Upper lobe of left lung (tissue), 6 donors: ENCODE data around the gene POC1B. TPM values are rescaled to one million over a fixed set of nuclear protein-coding genes. Genes with fewer than 3 reads are reported as not detected.

Experiments
- ATAC-seq, 2 donors: fragments of 200-7000 bp; cut with Tn5 transposase; one replicate each; pipeline ENCODE4 v1.9.1; 2022; ENCODE audit warnings: mild to moderate bottlenecking in 2 of 2, moderate library complexity in 2 of 2; ENCODE audit not compliant: low FRiP score in 2 of 2
- DNase-seq, 2 donors: peaks; one replicate each; pipeline ENCODE4 v3.0.0-alpha.2; 2019 to 2020
- H3K27ac ChIP-seq, 4 donors: fragments of 200-600 bp; sonication (generic); one replicate each; pipeline ENCODE4 v1.5.1; 2016 to 2019
- H3K27me3 ChIP-seq, 4 donors: fragments of 200-600 bp; sonication (generic); one replicate each; pipeline ENCODE4 v1.5.1; 2017 to 2019
- H3K36me3 ChIP-seq, 4 donors: fragments of 200-600 bp; sonication (generic); one replicate each; pipeline ENCODE4 v1.5.1; 2016 to 2019
- H3K4me1 ChIP-seq, 4 donors: fragments of 200-600 bp; sonication (generic); one replicate each; pipeline ENCODE4 v1.5.1; 2018 to 2019
- H3K4me3 ChIP-seq, 4 donors: fragments of 200-600 bp; sonication (generic); one replicate each; pipeline ENCODE4 v1.5.1; 2017 to 2019; ENCODE audit warnings: mild to moderate bottlenecking in 2 of 4, moderate library complexity in 1 of 4
- H3K9me3 ChIP-seq, 4 donors: fragments of 200-600 bp; sonication (generic); one replicate each; pipeline ENCODE4 v1.5.1; 2018 to 2019
- EP300 ChIP-seq, 4 donors: sonication (generic); formaldehyde crosslinking; IDR thresholded peaks; one replicate each; pipeline ENCODE4 v1.5.1; 2017; ENCODE audit warnings: antibody characterized with exemption in 4 of 4, control low read depth in 2 of 4
- POLR2A ChIP-seq, 4 donors: fragments of 450-650 bp; IDR thresholded peaks; one replicate each; pipeline ENCODE4 v1.5.1; 2016 to 2017; ENCODE audit warnings: antibody characterized with exemption in 4 of 4, mild to moderate bottlenecking in 2 of 4
- POLR2AphosphoS5 ChIP-seq, 2 donors: sonication (generic); formaldehyde crosslinking; IDR thresholded peaks; one replicate each; pipeline ENCODE4 v1.5.1; 2017; ENCODE audit warnings: antibody characterized with exemption in 2 of 2
- WGBS, 2 donors: methylation state at CpG; one replicate each; pipeline ENCODE4 v1.1.5; 2017 to 2018; 5-methylcytosine and 5-hydroxymethylcytosine counted together
- total RNA-seq, 6 donors: library from RNA; depleted of rRNA in 4 of 6; stranded (reverse); fragments of >200 nt in 4 of 6; gene quantifications; one replicate each; pipeline versions ENCODE4 v1.1.0 to v1.2.1, GENCODE V29; 2016 to 2021
- TF ChIP-seq, protein P1 (sequence below), 6 experiments: fragments of 450-650 bp in 4 of 6; fragments of 200-600 bp in 2 of 6; sonication (generic) in 2 of 6; IDR thresholded peaks; one replicate each; pipeline ENCODE4 v1.5.1; 2016 to 2019; ENCODE audit warnings: antibody characterized with exemption in 6 of 6
- donor health status: DM: no; HTN: no; CAD: no; lungs with moderate emphysema.
- donor health status: DM: no; HTN: yes; CAD: no; lungs with severe emphysema.

Gene POC1B
- total RNA-seq, 6 donors from 2014 or later: 13.9 to 34.4 (median 21.0) TPM

DNA sequence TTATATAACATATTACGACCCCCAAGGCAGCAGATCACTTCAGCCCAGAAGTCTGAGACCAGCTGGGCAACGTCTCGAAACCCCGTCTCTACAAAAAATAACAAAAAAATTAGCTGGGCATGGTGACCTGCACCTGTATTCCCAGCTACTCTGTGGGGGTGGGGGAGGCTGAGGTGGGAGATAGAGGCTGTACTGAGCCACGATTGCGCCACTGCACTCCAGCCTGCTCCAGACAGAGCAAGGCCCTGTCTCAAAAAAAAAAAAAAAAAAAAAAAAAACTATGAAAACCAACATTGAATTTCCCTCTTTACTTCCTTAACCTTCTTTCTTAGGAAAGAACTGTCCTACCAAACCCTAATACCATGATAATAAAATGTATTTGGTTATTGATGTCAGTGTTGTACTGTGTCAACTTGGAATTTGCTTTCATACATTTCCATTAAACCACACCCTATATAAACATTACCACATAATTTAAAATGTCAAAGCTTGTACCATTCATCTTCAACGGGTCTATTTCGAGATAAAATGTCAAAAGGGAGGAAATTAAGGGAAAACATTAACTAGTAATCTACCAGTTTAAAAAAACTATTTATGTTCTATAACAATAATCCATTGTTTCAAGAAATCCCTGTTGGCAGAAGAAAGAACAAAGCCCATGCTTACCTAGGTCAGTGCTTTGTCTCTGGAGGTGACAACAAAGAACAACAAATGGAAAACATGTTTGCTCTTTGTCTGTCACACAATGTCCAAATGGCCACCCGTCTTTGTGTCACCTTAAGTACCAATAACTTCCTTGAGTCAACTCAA lies 18.6 kb downstream of the POC1B start:
- ATAC-seq: no peak
- H3K27me3 ChIP-seq: no peaks in the 10 kb centered on the region

DNA sequence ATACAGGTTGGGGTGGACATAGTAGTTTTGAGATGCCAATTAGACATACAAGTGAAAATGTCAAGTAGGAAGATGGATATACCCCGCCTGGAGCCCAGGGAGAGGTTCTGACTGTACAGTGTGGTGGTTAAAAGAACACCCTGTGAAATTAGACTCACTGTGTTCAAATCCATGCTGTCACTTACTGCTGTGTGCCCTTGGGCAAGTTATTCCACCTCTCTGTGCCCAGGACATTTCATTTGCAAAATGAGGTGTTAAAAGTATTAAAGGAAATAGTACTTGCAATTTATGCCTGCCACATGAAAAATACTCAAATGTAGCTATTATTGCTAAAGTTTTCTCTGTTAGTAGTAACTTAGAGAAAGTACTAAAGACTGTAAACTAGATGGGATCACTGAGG lies 19.8 kb downstream of the POC1B start:
- no peak for TF ChIP-seq EP300 (IDR thresholded peaks at IDR 0.05)
- TF ChIP-seq, protein P1, sequence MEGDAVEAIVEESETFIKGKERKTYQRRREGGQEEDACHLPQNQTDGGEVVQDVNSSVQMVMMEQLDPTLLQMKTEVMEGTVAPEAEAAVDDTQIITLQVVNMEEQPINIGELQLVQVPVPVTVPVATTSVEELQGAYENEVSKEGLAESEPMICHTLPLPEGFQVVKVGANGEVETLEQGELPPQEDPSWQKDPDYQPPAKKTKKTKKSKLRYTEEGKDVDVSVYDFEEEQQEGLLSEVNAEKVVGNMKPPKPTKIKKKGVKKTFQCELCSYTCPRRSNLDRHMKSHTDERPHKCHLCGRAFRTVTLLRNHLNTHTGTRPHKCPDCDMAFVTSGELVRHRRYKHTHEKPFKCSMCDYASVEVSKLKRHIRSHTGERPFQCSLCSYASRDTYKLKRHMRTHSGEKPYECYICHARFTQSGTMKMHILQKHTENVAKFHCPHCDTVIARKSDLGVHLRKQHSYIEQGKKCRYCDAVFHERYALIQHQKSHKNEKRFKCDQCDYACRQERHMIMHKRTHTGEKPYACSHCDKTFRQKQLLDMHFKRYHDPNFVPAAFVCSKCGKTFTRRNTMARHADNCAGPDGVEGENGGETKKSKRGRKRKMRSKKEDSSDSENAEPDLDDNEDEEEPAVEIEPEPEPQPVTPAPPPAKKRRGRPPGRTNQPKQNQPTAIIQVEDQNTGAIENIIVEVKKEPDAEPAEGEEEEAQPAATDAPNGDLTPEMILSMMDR (IDR thresholded peaks at IDR 0.05): no peak
- no peak for TF ChIP-seq POLR2A (IDR thresholded peaks at IDR 0.05)
- TF ChIP-seq POLR2AphosphoS5 (IDR thresholded peaks at IDR 0.05): no peak
- no peak for ATAC-seq
- H3K4me3 ChIP-seq: no peak overlapping the region
- H3K27ac ChIP-seq: no peak overlapping the region
- 48 to 100% methylated on average over 1 of the region's 1 CpG for WGBS, 2 donors
- H3K4me1 ChIP-seq: peaks cover 0 to 4% (median 2%) of the 10 kb centered on the region in 4 donors
- H3K27me3 ChIP-seq: no peaks in the 10 kb centered on the region
- DNase-seq: no peak
- H3K9me3 ChIP-seq: no peaks in the 10 kb centered on the region
- no peaks in the 10 kb centered on the region for H3K36me3 ChIP-seq

More for the DNA sequence above, 18.6 kb downstream of the POC1B start:
- 63 to 70% methylated on average over 9 of the region's 9 CpGs for WGBS, 2 donors
- no peaks in the 10 kb centered on the region for H3K36me3 ChIP-seq
- peaks cover 0 to 4% (median 2%) of the 10 kb centered on the region in 4 donors for H3K4me1 ChIP-seq
- no peak overlapping the region for H3K27ac ChIP-seq
- H3K9me3 ChIP-seq: no peaks in the 10 kb centered on the region
- no peak overlapping the region for H3K4me3 ChIP-seq
- TF ChIP-seq POLR2AphosphoS5 (IDR thresholded peaks at IDR 0.05) (no peak), POLR2A (IDR thresholded peaks at IDR 0.05) (no peak), EP300 (IDR thresholded peaks at IDR 0.05) (no peak)
- TF ChIP-seq, protein P1 (IDR thresholded peaks at IDR 0.05): no peak
- DNase-seq: no peak

DNA sequence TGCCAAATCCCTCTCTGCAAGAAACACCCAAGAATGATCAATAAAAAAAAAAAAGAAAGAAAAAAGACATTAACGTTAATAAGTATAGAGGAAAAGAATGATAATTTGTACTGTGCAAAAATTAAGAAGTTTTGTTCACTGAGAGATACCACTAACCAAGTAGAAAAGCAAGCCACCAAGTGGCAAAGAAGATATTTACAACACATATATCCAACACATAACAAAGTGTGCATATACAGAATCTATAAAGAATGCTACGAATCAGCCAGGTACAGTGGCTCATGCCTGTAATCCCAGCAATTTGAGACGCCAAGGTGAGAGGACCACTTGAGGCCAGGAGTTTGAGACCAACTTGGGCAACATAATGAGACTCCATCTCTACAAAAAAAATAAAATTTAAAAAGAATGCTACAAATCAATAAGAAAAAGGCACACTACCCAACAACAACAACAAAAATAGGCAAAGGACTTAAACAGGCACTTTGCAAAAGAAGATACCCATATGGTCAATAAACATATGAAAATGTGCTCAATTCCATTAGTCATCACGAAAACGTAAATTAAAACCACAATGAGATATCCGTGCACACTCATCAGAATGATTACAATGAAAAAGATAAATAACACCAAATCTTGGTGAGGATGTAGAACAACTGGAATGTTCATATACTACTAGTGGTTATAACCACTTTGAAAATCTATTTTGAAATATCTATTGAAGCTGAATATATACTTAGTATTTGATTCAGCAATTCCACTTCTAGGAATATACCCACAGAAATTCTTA lies 21.1 kb downstream of the POC1B start:
- no peak for TF ChIP-seq POLR2AphosphoS5 (IDR thresholded peaks at IDR 0.05)
- TF ChIP-seq POLR2A (IDR thresholded peaks at IDR 0.05): no peak
- TF ChIP-seq, protein P1 (IDR thresholded peaks at IDR 0.05): no peak
- TF ChIP-seq EP300 (IDR thresholded peaks at IDR 0.05): no peak
- H3K9me3 ChIP-seq: no peaks in the 10 kb centered on the region
- ATAC-seq (no peak), DNase-seq (no peak)
- H3K4me1 ChIP-seq: peaks cover 0 to 4% (median 2%) of the 10 kb centered on the region in 4 donors
- H3K27me3 ChIP-seq: no peaks in the 10 kb centered on the region
- WGBS, 2 donors: 92 to 94% methylated on average over 6 of the region's 6 CpGs
- peaks cover 0 to 2% (median 0%) of the 10 kb centered on the region in 4 donors for H3K36me3 ChIP-seq
- H3K27ac ChIP-seq: no peak overlapping the region
- H3K4me3 ChIP-seq: no peak overlapping the region

DNA sequence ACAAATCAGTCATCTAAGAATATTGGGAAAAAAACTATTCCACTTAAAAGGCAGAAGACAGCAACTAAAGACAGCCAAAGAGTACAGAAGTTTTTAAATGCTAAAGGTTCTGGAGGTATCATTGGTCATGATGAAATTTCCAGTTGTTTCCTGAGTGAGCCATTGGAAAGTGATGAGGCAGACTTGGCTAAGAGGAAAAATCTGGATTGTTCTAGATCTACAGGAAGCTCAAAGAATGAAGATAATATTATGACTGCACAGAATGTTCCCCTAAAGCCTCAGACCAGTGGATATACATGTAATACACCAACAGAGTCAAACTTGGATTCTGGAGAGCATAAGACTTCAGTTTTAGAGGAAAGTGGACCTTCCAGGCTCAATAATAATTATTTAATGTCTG lies 24.1 kb downstream of the POC1B start:
- Histone ChIP-seq H3K4me1 (peaks cover 0 to 4% (median 2%) of the 10 kb centered on the region in 4 donors), H3K9me3 (no peaks in the 10 kb centered on the region), H3K36me3 (peaks cover 0 to 6% (median 0%) of the 10 kb centered on the region in 4 donors), H3K4me3 (no peak overlapping the region), H3K27ac (no peak overlapping the region), H3K27me3 (no peaks in the 10 kb centered on the region)
- ATAC-seq (no peak), DNase-seq (no peak)
- no peak for TF ChIP-seq EP300 (IDR thresholded peaks at IDR 0.05)
- TF ChIP-seq, protein P1 (IDR thresholded peaks at IDR 0.05): no peak
- TF ChIP-seq POLR2A (IDR thresholded peaks at IDR 0.05): no peak
- TF ChIP-seq POLR2AphosphoS5 (IDR thresholded peaks at IDR 0.05): no peak
